ENCODE data around the gene CYB561D2.

CYB561D2 gene

GRCh38 chr3:50365080-50365841 is 14.6 kb downstream of the CYB561D2 start:
- no peak for TF ChIP-seq CTCF (IDR thresholded peaks at IDR 0.05)

- TF ChIP-seq CTCF (IDR thresholded peaks at IDR 0.05), result no peak
These were observed 15.2 kb downstream of the CYB561D2 start for GRCh38 chr3:50365842-50366220.

GRCh38 chr3:50369012-50369670 is 18.5 kb downstream of the CYB561D2 start:
- TF ChIP-seq CTCF (IDR thresholded peaks at IDR 0.05), result no peak

GRCh38 chr3:50370594-50370993 is 19.9 kb downstream of the CYB561D2 start:
- peak; percentile 25; the same call in 1 of the 2 replicates for TF ChIP-seq CTCF (IDR thresholded peaks at IDR 0.05)

- TF ChIP-seq CTCF (IDR thresholded peaks at IDR 0.05), result no peak
These were observed 20.5 kb downstream of the CYB561D2 start for GRCh38 chr3:50371133-50371685.

GRCh38 chr3:50372349-50372748 is 21.7 kb downstream of the CYB561D2 start:
- no peak for TF ChIP-seq CTCF (IDR thresholded peaks at IDR 0.05)

GRCh38 chr3:50373146-50374051 is 22.7 kb downstream of the CYB561D2 start:
- no peak for TF ChIP-seq CTCF (IDR thresholded peaks at IDR 0.05)
